Sigmoid colon (tissue), 4 donors: ENCODE data around the gene HSD11B2.

Experiments used
- CTCF ChIP-seq, 4 experiments: fragments of 450-650 bp in 3 of 4; fragments of 200-600 bp in 1 of 4; IDR thresholded peaks; one replicate each; pipeline ENCODE4 v1.5.1; 2016 to 2019; ENCODE audit warnings: antibody characterized with exemption in 4 of 4, mild to moderate bottlenecking in 3 of 4, moderate library complexity in 2 of 4
- EP300 ChIP-seq, 4 donors: sonication (generic); formaldehyde crosslinking; IDR thresholded peaks; one replicate each; pipeline ENCODE4 v1.6.1; 2017; ENCODE audit warnings: antibody characterized with exemption in 4 of 4
- POLR2A ChIP-seq, 2 donors: fragments of 450-650 bp; IDR thresholded peaks; one replicate each; pipeline ENCODE4 v1.6.1; 2016; ENCODE audit warnings: antibody characterized with exemption in 2 of 2, mild to moderate bottlenecking in 2 of 2, moderate library complexity in 2 of 2
- POLR2AphosphoS5 ChIP-seq, 4 donors: sonication (generic); formaldehyde crosslinking; IDR thresholded peaks; one replicate each; pipeline ENCODE4 v1.6.1; 2017; ENCODE audit warnings: antibody characterized with exemption in 4 of 4

- TF ChIP-seq POLR2A (IDR thresholded peaks at IDR 0.05) (no peak), CTCF (IDR thresholded peaks at IDR 0.05) (no peak), POLR2AphosphoS5 (IDR thresholded peaks at IDR 0.05) (no peak), EP300 (IDR thresholded peaks at IDR 0.05) (no peak)
Measured at GRCh38 chr16:67483150-67483549, 52.2 kb downstream of the HSD11B2 start, which contains the start of gene AGRP.
